Smooth muscle cell (in vitro differentiated cells): Measurements from ENCODE around the gene SESTD1. TPM values are rescaled to one million over a fixed set of nuclear protein-coding genes. Genes with fewer than 3 reads are reported as not detected.
"Not testable (repeated sequence)": the region's sequence is repeated elsewhere in the genome, so short reads cannot be mapped to it uniquely, and the experiment has no call there.

Experiments used
- DNase-seq: peaks from one replicate; lab custom pipeline; 2025; ENCODE audit not compliant: unreplicated experiment; lab: John Stamatoyannopoulos, UW
- H2AFZ ChIP-seq: fragments of 200-600 bp; sonication (generic); 2 replicates; pipeline ENCODE4 v1.6.0; 2016; ENCODE audit warnings: antibody characterized with exemption, low read depth, mild to moderate bottlenecking
- H3F3A ChIP-seq: fragments of 200-600 bp; sonication (generic); 2 replicates; pipeline ENCODE4 v1.6.0; 2017; ENCODE audit warnings: antibody characterized with exemption, low read depth
- H3K27ac ChIP-seq: fragments of 200-600 bp; sonication (generic); 2 replicates; pipeline ENCODE4 v1.5.1; 2016; ENCODE audit warnings: low read depth, mild to moderate bottlenecking
- H3K27me3 ChIP-seq: fragments of 200-600 bp; sonication (generic); 2 replicates; pipeline ENCODE4 v1.6.1; 2016; ENCODE audit warnings: low read depth, mild to moderate bottlenecking
- H3K36me3 ChIP-seq: fragments of 200-600 bp; sonication (generic); 2 replicates; pipeline ENCODE4 v1.5.1; 2016; ENCODE audit warnings: low read depth
- H3K4me1 ChIP-seq: fragments of 200-600 bp; sonication (generic); 2 replicates; pipeline ENCODE4 v1.5.1; 2016; ENCODE audit warnings: low read depth
- H3K4me2 ChIP-seq: fragments of 200-600 bp; sonication (generic); 2 replicates; pipeline ENCODE4 v1.6.0; 2016; ENCODE audit warnings: mild to moderate bottlenecking
- H3K4me3 ChIP-seq: fragments of 200-600 bp; sonication (generic); 2 replicates; pipeline ENCODE4 v1.5.1; 2016; ENCODE audit warnings: mild to moderate bottlenecking
- H3K79me2 ChIP-seq: fragments of 200-600 bp; sonication (generic); 2 replicates; pipeline ENCODE4 v1.6.0; 2016; ENCODE audit warnings: low read depth, mild to moderate bottlenecking
- H3K9ac ChIP-seq: fragments of 200-600 bp; sonication (generic); 2 replicates; pipeline ENCODE4 v1.6.0; 2016; ENCODE audit warnings: low read depth
- H3K9me3 ChIP-seq: fragments of 200-600 bp; sonication (generic); replicated peaks from 2 replicates; pipeline ENCODE4 v1.5.1; 2016; ENCODE audit warnings: low read depth
- H4K20me1 ChIP-seq: fragments of 200-600 bp; sonication (generic); 2 replicates; pipeline ENCODE4 v1.6.0; 2016; ENCODE audit warnings: low read depth
- CTCF ChIP-seq: fragments of 200-600 bp; sonication (generic); IDR thresholded peaks from 2 replicates; pipeline ENCODE4 v1.5.1; 2017; ENCODE audit warnings: borderline replicate concordance, mild to moderate bottlenecking, antibody characterized with exemption; ENCODE audit not compliant: insufficient read depth, poor library complexity, severe bottlenecking
- WGBS: methylation state at CpG from one replicate; pipeline ENCODE4 v1.1.7; 2016; ENCODE audit warnings: low lambda C conversion rate; 5-methylcytosine and 5-hydroxymethylcytosine counted together
- polyA plus RNA-seq: library from polyadenylated mRNA; unstranded; fragments of >200 nt; fragmentation: Nextera tagmentation; extraction: Ambion mirVana; gene quantifications from 2 replicates; pipeline ENCODE4 v1.2.1, GENCODE V29; 2016
- total RNA-seq: library from RNA; depleted of rRNA; stranded (reverse); fragments of >200 nt; gene quantifications from 2 replicates; pipeline ENCODE4 v1.2.3, GENCODE V29; 2014

The SESTD1 gene
- total and polyA plus RNA-seq, 2 experiments from 2014 or later, result 29.1 to 82.3 TPM

- H3K27ac ChIP-seq, result no peak overlapping the region
- no peaks in the 10 kb centered on the region for H3K9me3 ChIP-seq
- no peak overlapping the region for H3K9ac ChIP-seq
- TF ChIP-seq CTCF, result no peak
- H3F3A ChIP-seq, result no peaks in the 10 kb centered on the region
- no peak overlapping the region for H2AFZ ChIP-seq
- H3K36me3 ChIP-seq, result no peaks in the 10 kb centered on the region
- no peaks in the 10 kb centered on the region for H3K4me1 ChIP-seq
- no peak overlapping the region for H3K4me3 ChIP-seq
- H3K79me2 ChIP-seq, result no peaks in the 10 kb centered on the region
- no peaks in the 10 kb centered on the region for H3K27me3 ChIP-seq
- no peaks in the 10 kb centered on the region for H4K20me1 ChIP-seq
- WGBS, result 92% methylated on average over 4 of the region's 4 CpGs
- no peak overlapping the region for H3K4me2 ChIP-seq
- DNase-seq, result no peak
Observed at GRCh38 chr2:179098080-179098689, 166.4 kb downstream of the SESTD1 start.

GRCh38 chr2:179097131-179097530 is 167.5 kb downstream of the SESTD1 start:
- Histone ChIP-seq H3K27ac (no peak overlapping the region), H3K4me1 (no peaks in the 10 kb centered on the region), H3K79me2 (no peaks in the 10 kb centered on the region), H2AFZ (no peak overlapping the region), H3F3A (no peaks in the 10 kb centered on the region), H3K27me3 (no peaks in the 10 kb centered on the region), H4K20me1 (no peaks in the 10 kb centered on the region), H3K9me3 (no peaks in the 10 kb centered on the region), H3K4me2 (no peak overlapping the region), H3K36me3 (no peaks in the 10 kb centered on the region), H3K9ac (no peak overlapping the region), H3K4me3 (no peak overlapping the region)
- TF ChIP-seq CTCF, result no peak
- no peak for DNase-seq
- 83% methylated on average over 1 of the region's 1 CpG for WGBS

GRCh38 chr2:179096090-179096489 is 168.5 kb downstream of the SESTD1 start:
- H3K4me3 ChIP-seq, result no peak overlapping the region
- TF ChIP-seq CTCF, result no peak
- no peak overlapping the region for H3K4me2 ChIP-seq
- H3K9ac ChIP-seq, result no peak overlapping the region
- WGBS, result 90% methylated on average over 3 of the region's 3 CpGs
- H4K20me1 ChIP-seq, result no peaks in the 10 kb centered on the region
- H3K4me1 ChIP-seq, result no peaks in the 10 kb centered on the region
- no peaks in the 10 kb centered on the region for H3K79me2 ChIP-seq
- DNase-seq, result no peak
- H3K27me3 ChIP-seq, result no peaks in the 10 kb centered on the region
- no peak overlapping the region for H3K27ac ChIP-seq
- H3K36me3 ChIP-seq, result no peaks in the 10 kb centered on the region
- no peaks in the 10 kb centered on the region for H3K9me3 ChIP-seq
- H2AFZ ChIP-seq, result no peak overlapping the region
- H3F3A ChIP-seq, result no peaks in the 10 kb centered on the region

GRCh38 chr2:179092912-179093311 is 171.7 kb downstream of the SESTD1 start:
- not testable (repeated sequence) for H3F3A ChIP-seq, H3K27ac ChIP-seq, H3K9me3 ChIP-seq, H4K20me1 ChIP-seq, DNase-seq, H3K36me3 ChIP-seq, H3K4me3 ChIP-seq, H2AFZ ChIP-seq, H3K4me1 ChIP-seq, H3K9ac ChIP-seq, H3K79me2 ChIP-seq, H3K27me3 ChIP-seq, H3K4me2 ChIP-seq
- WGBS, result 98% methylated on average over 4 of the region's 4 CpGs
